Activated naive CD8-positive, alpha-beta T cell treated with anti-CD3 and anti-CD28 coated beads, Interleukin-2, amount 50 U/mL, for 24 hours (primary cell): Measurements from ENCODE around the gene NRXN3.
A peak's percentile ranks its signal among the peaks of the same experiment; 100 is the strongest.

Source experiments
- ATAC-seq: fragments of 150-1000 bp; cut with Tn5 transposase; one replicate; pipeline ENCODE4 v1.10.0; 2021
- DNase-seq: peaks from one replicate; pipeline ENCODE4 v3.0.0; 2021
- H3K27ac Mint-ChIP-seq: one replicate; pipeline ENCODE4 v1.8.0; 2021; ENCODE audit warnings: mild to moderate bottlenecking, mixed read lengths
- H3K27me3 Mint-ChIP-seq: one replicate; pipeline ENCODE4 v1.8.0; 2021; ENCODE audit warnings: mixed read lengths
- H3K36me3 Mint-ChIP-seq: one replicate; pipeline ENCODE4 v1.8.0; 2021; ENCODE audit warnings: low read depth, mixed read lengths
- H3K4me1 Mint-ChIP-seq: one replicate; pipeline ENCODE4 v1.8.0; 2021; ENCODE audit warnings: mixed read lengths
- H3K4me3 Mint-ChIP-seq: one replicate; pipeline ENCODE4 v1.8.0; 2021; ENCODE audit warnings: mild to moderate bottlenecking, moderate library complexity, mixed read lengths
- H3K9me3 Mint-ChIP-seq: one replicate; pipeline ENCODE4 v1.8.0; 2021; ENCODE audit warnings: mixed read lengths

Gene NRXN3

GRCh38 chr14:79278798-79279644 lies 1108.8 kb downstream of the NRXN3 start:
- H3K4me3 Mint-ChIP-seq, result no peak overlapping the region
- DNase-seq (no peak), ATAC-seq (peak; percentile 28)
- peaks cover 39% of the 10 kb centered on the region for H3K27me3 Mint-ChIP-seq
- no peak overlapping the region for H3K27ac Mint-ChIP-seq
- no peaks in the 10 kb centered on the region for H3K9me3 Mint-ChIP-seq
- no peaks in the 10 kb centered on the region for H3K4me1 Mint-ChIP-seq
- no peaks in the 10 kb centered on the region for H3K36me3 Mint-ChIP-seq

- H3K4me3 Mint-ChIP-seq, result no peak overlapping the region
- no peaks in the 10 kb centered on the region for H3K9me3 Mint-ChIP-seq
- ATAC-seq (no peak), DNase-seq (no peak)
- H3K27me3 Mint-ChIP-seq, result peaks cover 42% of the 10 kb centered on the region
- no peaks in the 10 kb centered on the region for H3K4me1 Mint-ChIP-seq
- no peaks in the 10 kb centered on the region for H3K36me3 Mint-ChIP-seq
- no peak overlapping the region for H3K27ac Mint-ChIP-seq
These were observed 1109.7 kb downstream of the NRXN3 start for GRCh38 chr14:79279645-79280597.

- Mint-ChIP-seq H3K4me1 (no peaks in the 10 kb centered on the region), H3K9me3 (no peaks in the 10 kb centered on the region), H3K4me3 (no peak overlapping the region), H3K36me3 (no peaks in the 10 kb centered on the region), H3K27ac (no peak overlapping the region), H3K27me3 (peaks cover 43% of the 10 kb centered on the region)
- DNase-seq (no peak), ATAC-seq (no peak)
These were observed 1111.3 kb downstream of the NRXN3 start for GRCh38 chr14:79281244-79282152.

GRCh38 chr14:79284621-79285020 lies 1114.4 kb downstream of the NRXN3 start:
- H3K9me3 Mint-ChIP-seq, result no peaks in the 10 kb centered on the region
- H3K36me3 Mint-ChIP-seq, result no peaks in the 10 kb centered on the region
- ATAC-seq (no peak), DNase-seq (no peak)
- no peak overlapping the region for H3K4me3 Mint-ChIP-seq
- peaks cover 21% of the 10 kb centered on the region for H3K27me3 Mint-ChIP-seq
- H3K27ac Mint-ChIP-seq, result no peak overlapping the region
- H3K4me1 Mint-ChIP-seq, result no peaks in the 10 kb centered on the region

- no peaks in the 10 kb centered on the region for H3K4me1 Mint-ChIP-seq
- H3K9me3 Mint-ChIP-seq, result peaks cover 4% of the 10 kb centered on the region
- DNase-seq (no peak), ATAC-seq (no peak)
- H3K27ac Mint-ChIP-seq, result no peak overlapping the region
- H3K27me3 Mint-ChIP-seq, result peaks cover 14% of the 10 kb centered on the region
- H3K4me3 Mint-ChIP-seq, result no peak overlapping the region
- H3K36me3 Mint-ChIP-seq, result no peaks in the 10 kb centered on the region
These were observed 1115.1 kb downstream of the NRXN3 start for GRCh38 chr14:79285263-79285662.

- no peak for ATAC-seq
- Mint-ChIP-seq H3K9me3 (peaks cover 4% of the 10 kb centered on the region), H3K27me3 (peaks cover 3% of the 10 kb centered on the region), H3K36me3 (no peaks in the 10 kb centered on the region), H3K27ac (no peak overlapping the region), H3K4me3 (no peak overlapping the region), H3K4me1 (no peaks in the 10 kb centered on the region)
- DNase-seq, result no peak
These were observed 1117.8 kb downstream of the NRXN3 start for GRCh38 chr14:79287976-79288375.

GRCh38 chr14:79293482-79294177 lies 1123.5 kb downstream of the NRXN3 start:
- Mint-ChIP-seq H3K27ac (no peak overlapping the region), H3K4me1 (no peaks in the 10 kb centered on the region), H3K36me3 (no peaks in the 10 kb centered on the region), H3K4me3 (no peak overlapping the region), H3K27me3 (no peaks in the 10 kb centered on the region), H3K9me3 (peaks cover 4% of the 10 kb centered on the region)
- DNase-seq (no peak), ATAC-seq (no peak)

GRCh38 chr14:79294499-79294898 lies 1124.3 kb downstream of the NRXN3 start:
- H3K36me3 Mint-ChIP-seq, result no peaks in the 10 kb centered on the region
- ATAC-seq (no peak), DNase-seq (no peak)
- no peak overlapping the region for H3K27ac Mint-ChIP-seq
- H3K9me3 Mint-ChIP-seq, result peaks cover 4% of the 10 kb centered on the region
- no peaks in the 10 kb centered on the region for H3K27me3 Mint-ChIP-seq
- H3K4me3 Mint-ChIP-seq, result no peak overlapping the region
- no peaks in the 10 kb centered on the region for H3K4me1 Mint-ChIP-seq

- H3K4me3 Mint-ChIP-seq, result no peak overlapping the region
- no peaks in the 10 kb centered on the region for H3K4me1 Mint-ChIP-seq
- ATAC-seq (no peak), DNase-seq (no peak)
- H3K36me3 Mint-ChIP-seq, result no peaks in the 10 kb centered on the region
- no peaks in the 10 kb centered on the region for H3K9me3 Mint-ChIP-seq
- no peaks in the 10 kb centered on the region for H3K27me3 Mint-ChIP-seq
- H3K27ac Mint-ChIP-seq, result no peak overlapping the region
These were observed 1125.2 kb downstream of the NRXN3 start for GRCh38 chr14:79295385-79295784.

GRCh38 chr14:79298373-79298772 lies 1128.2 kb downstream of the NRXN3 start:
- H3K27me3 Mint-ChIP-seq, result no peaks in the 10 kb centered on the region
- no peaks in the 10 kb centered on the region for H3K4me1 Mint-ChIP-seq
- no peak overlapping the region for H3K27ac Mint-ChIP-seq
- no peaks in the 10 kb centered on the region for H3K36me3 Mint-ChIP-seq
- DNase-seq (no peak), ATAC-seq (no peak)
- H3K4me3 Mint-ChIP-seq, result no peak overlapping the region
- H3K9me3 Mint-ChIP-seq, result peaks cover 3% of the 10 kb centered on the region

GRCh38 chr14:79299162-79299561 lies 1129.0 kb downstream of the NRXN3 start:
- Mint-ChIP-seq H3K4me3 (no peak overlapping the region), H3K9me3 (peaks cover 3% of the 10 kb centered on the region), H3K27ac (no peak overlapping the region), H3K27me3 (no peaks in the 10 kb centered on the region), H3K4me1 (no peaks in the 10 kb centered on the region), H3K36me3 (no peaks in the 10 kb centered on the region)
- no peak for DNase-seq
- ATAC-seq, result no peak

- peaks cover 9% of the 10 kb centered on the region for H3K9me3 Mint-ChIP-seq
- DNase-seq (no peak), ATAC-seq (no peak)
- H3K27ac Mint-ChIP-seq, result no peak overlapping the region
- no peaks in the 10 kb centered on the region for H3K27me3 Mint-ChIP-seq
- H3K4me1 Mint-ChIP-seq, result no peaks in the 10 kb centered on the region
- no peaks in the 10 kb centered on the region for H3K36me3 Mint-ChIP-seq
- H3K4me3 Mint-ChIP-seq, result no peak overlapping the region
These were observed 1134.1 kb downstream of the NRXN3 start for GRCh38 chr14:79304279-79304678.

- no peaks in the 10 kb centered on the region for H3K27me3 Mint-ChIP-seq
These were observed 1136.4 kb downstream of the NRXN3 start for GRCh38 chr14:79306546-79306945.

GRCh38 chr14:79318371-79318770 lies 1148.2 kb downstream of the NRXN3 start:
- DNase-seq (no peak), ATAC-seq (no peak)
- H3K27ac Mint-ChIP-seq, result no peak overlapping the region

More at GRCh38 chr14:79306546-79306945, 1136.4 kb downstream of the NRXN3 start:
- ATAC-seq (no peak), DNase-seq (no peak)
- Mint-ChIP-seq H3K4me1 (no peaks in the 10 kb centered on the region), H3K4me3 (no peak overlapping the region), H3K36me3 (no peaks in the 10 kb centered on the region), H3K9me3 (peaks cover 8% of the 10 kb centered on the region), H3K27ac (no peak overlapping the region)

More at GRCh38 chr14:79318371-79318770, 1148.2 kb downstream of the NRXN3 start:
- Mint-ChIP-seq H3K4me3 (no peak overlapping the region), H3K4me1 (no peaks in the 10 kb centered on the region), H3K9me3 (no peaks in the 10 kb centered on the region), H3K36me3 (no peaks in the 10 kb centered on the region), H3K27me3 (no peaks in the 10 kb centered on the region)
